Pancreas (tissue), 10 donors: ENCODE measurements around the gene ASGR1. TPM values are rescaled to one million over a fixed set of nuclear protein-coding genes. Genes with fewer than 3 reads are reported as not detected.

ENCODE experiments used
- ATAC-seq, 4 donors: fragments of 200-7000 bp; cut with Tn5 transposase; one replicate each; pipeline versions ENCODE4 v1.8.0 to v1.9.1; 2020; ENCODE audit warnings: mild to moderate bottlenecking in 4 of 4, moderate library complexity in 4 of 4
- DNase-seq, 6 donors: peaks; one replicate each; pipeline ENCODE4 v3.0.0-alpha.2; 2020
- FAIRE-seq: peaks from 2 replicates; lab custom pipeline; 2012; peaks lifted over from hg19 to GRCh38; lab: Jason Lieb, UNC
- H3K27ac ChIP-seq, 4 donors: fragments of 200-600 bp; sonication (generic); 1 replicate in 3 of 4; 2 replicates in 1 of 4; pipeline versions ENCODE4 v1.5.0 to v1.8.0; 2020
- H3K27me3 ChIP-seq, 4 donors: fragments of 200-600 bp; one replicate each; pipeline ENCODE4 v1.8.0; 2021
- H3K36me3 ChIP-seq, 3 donors: fragments of 200-600 bp; sonication (generic) in 1 of 3; one replicate each; pipeline versions ENCODE4 v1.5.0 to v1.8.0; 2020 to 2021
- H3K4me1 ChIP-seq, 3 donors: fragments of 200-600 bp; one replicate each; pipeline ENCODE4 v1.8.0; 2021
- H3K4me3 ChIP-seq, 4 donors: fragments of 200-600 bp; sonication (generic) in 2 of 4; one replicate each; pipeline versions ENCODE4 v1.5.0 to v1.8.0; 2020 to 2021
- H3K9me3 ChIP-seq, 4 donors: fragments of 200-600 bp; one replicate each; pipeline ENCODE4 v1.8.0; 2021
- CTCF ChIP-seq, 4 donors: fragments of 200-600 bp; sonication (generic) in 3 of 4; IDR thresholded peaks; one replicate each; pipeline versions ENCODE4 v1.5.0 to v1.8.0; 2021; ENCODE audit warnings: antibody characterized with exemption in 4 of 4
- WGBS, 2 donors: extraction: QIAGEN DNeasy Blood & Tissue Kit; methylation state at CpG; one replicate each; pipeline ENCODE4 v1.1.7; 2013; 5-methylcytosine and 5-hydroxymethylcytosine counted together
- intact Hi-C, 3 donors: fragments of 100-400 bp; cut with DNase I; formaldehyde crosslinking; loops; one replicate each; pipeline versions ENCODE4 v1.11.1 to v1.14.2; 2022
- polyA plus RNA-seq, 2 donors: library from polyadenylated mRNA; stranded (reverse); fragments of 200-250 nt; gene quantifications; one replicate each; pipeline ENCODE4 v1.2.3, GENCODE V29; 2013
- total RNA-seq, 6 donors: library from RNA; stranded (reverse); fragmentation: NEBNext Ultra II Directional in 4 of 6; extraction: Animal tissue kit (Norgen Biotek cat#: 25700) in 4 of 6; gene quantifications; one replicate each; pipeline versions ENCODE4 v1.2.1 to v1.2.4, GENCODE V29; 2021 to 2023
- donor health status: healthy with polysubstance abuse.
- donor health status: DM: no; HTN: no; CAD: no; lungs with moderate emphysema.
- donor health status: DM: no; HTN: no; CAD: no.
- donor health status: control.
- donor health status: control.
- donor health status: Bipolar disorder and iron deficiency.
- donor health status: DM: yes; HTN: yes; CAD: no.
- donor health status: DM: no; HTN: no; CAD: no.
- donor health status: DM: no; HTN: no; CAD: no.
- donor health status: DM: yes; HTN: yes; CAD: no.

The ASGR1 gene
- total and polyA plus RNA-seq, 8 donors = 0.28 to 2.6 (median 0.64) TPM; not detected in 1

GRCh38 chr17:7177191-7177953 is 1.8 kb downstream of the ASGR1 start:
- TF ChIP-seq CTCF (IDR thresholded peaks at IDR 0.05) = peak; percentile 65 to 76 (median 67)
- ATAC-seq = peak; percentile 84 to 94 (median 90)
- Histone ChIP-seq H3K36me3 (no peaks in the 10 kb centered on the region), H3K4me3 (peak overlapping the region in 2 of 4 donors; percentile 30 to 35), H3K27me3 (no peaks in the 10 kb centered on the region), H3K27ac (no peak overlapping the region), H3K4me1 (peaks cover 0 to 5% (median 0%) of the 10 kb centered on the region in 3 donors), H3K9me3 (no peaks in the 10 kb centered on the region)
- WGBS, 2 donors = 3% methylated on average over 30 to 31 of the region's 31 CpGs
- intact Hi-C loops = loop anchor here in 1 of 3 donors (10.0 kb wide), 1 partner anchor 123 kb away; no protein-coding TSS in a partner anchor
- peak in 5 of 6 donors; percentile 56 to 80 (median 64) for DNase-seq
- FAIRE-seq = no peak

DNA sequence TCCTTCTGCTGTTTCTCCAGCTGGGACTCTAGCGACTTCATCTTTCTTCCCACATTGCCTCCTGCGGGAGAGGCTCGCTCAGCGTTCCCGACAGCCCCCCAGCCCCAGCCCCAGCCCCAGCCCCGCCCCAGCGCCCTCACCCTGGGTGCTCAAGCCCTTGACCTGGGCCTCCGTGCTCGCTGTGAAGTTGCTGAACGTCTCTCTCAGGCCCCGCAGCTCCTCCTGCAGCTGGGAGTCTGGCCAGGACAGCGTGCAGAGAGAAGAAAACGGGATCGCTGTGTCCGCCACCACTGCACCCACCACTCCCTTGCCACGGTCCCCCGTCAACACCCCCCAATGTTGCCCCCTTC is 2.4 kb downstream of the ASGR1 start:
- FAIRE-seq (no peak), ATAC-seq (peak in 2 of 4 donors; percentile 6 to 11), DNase-seq (no peak)
- H3K9me3 ChIP-seq = no peaks in the 10 kb centered on the region
- 8 to 10% methylated on average over 16 to 17 of the region's 17 CpGs for WGBS, 2 donors
- intact Hi-C loops = loop anchor here in 1 of 3 donors (10.0 kb wide), 1 partner anchor 122 kb away; no protein-coding TSS in a partner anchor
- no peak overlapping the region for H3K27ac ChIP-seq
- H3K27me3 ChIP-seq = no peaks in the 10 kb centered on the region
- TF ChIP-seq CTCF (IDR thresholded peaks at IDR 0.05) = no peak
- no peak overlapping the region for H3K4me3 ChIP-seq
- peaks cover 0 to 5% (median 0%) of the 10 kb centered on the region in 3 donors for H3K4me1 ChIP-seq
- H3K36me3 ChIP-seq = no peaks in the 10 kb centered on the region

DNA sequence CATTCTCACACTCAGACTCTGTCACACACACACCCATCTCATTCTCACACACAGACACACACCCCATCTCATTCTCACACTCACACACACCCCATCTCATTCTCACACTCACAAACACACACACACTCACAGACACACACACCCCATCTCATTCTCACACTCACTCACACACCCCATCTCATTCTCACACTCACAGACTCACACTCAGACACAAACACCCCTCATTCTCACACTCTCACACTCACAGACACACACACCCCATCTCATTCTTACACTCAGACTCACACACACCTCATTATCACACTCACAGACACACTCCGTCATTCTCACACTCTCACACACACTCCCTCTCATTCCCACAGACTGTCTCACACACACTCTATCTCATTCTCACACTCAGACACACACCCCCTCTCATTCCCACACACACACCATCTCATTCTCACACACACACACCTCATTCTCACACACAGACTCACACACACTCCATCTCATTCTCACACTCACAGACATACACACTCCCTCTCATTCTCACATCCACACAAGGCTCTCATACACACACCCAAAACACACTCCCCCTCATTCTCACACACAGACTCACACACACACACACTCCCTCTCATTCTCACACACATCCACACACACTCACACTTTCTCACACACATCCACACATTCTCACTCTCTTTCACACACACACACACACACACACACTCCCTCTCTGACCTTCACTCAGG is 2.9 kb downstream of the ASGR1 start:
- no peak for FAIRE-seq

DNA sequence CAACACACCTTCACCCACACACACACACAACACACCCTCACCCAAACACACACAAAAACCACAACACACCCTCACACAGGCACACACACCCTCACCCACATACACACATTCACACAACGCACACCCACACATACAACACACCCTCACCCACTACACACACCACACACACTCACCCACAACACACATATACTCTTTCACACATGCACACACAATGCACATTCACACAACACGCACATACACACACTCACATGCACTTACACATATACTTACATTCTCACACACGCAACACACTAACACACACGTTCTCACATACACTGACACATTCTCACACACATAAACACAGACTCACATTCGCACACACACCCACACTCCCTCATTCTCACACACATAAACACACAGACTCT is 3.8 kb downstream of the ASGR1 start:
- FAIRE-seq = no peak
- DNase-seq = no peak
- Histone ChIP-seq H3K4me1 (peaks cover 0 to 5% (median 0%) of the 10 kb centered on the region in 3 donors), H3K9me3 (no peaks in the 10 kb centered on the region), H3K4me3 (no peak overlapping the region), H3K36me3 (no peaks in the 10 kb centered on the region), H3K27me3 (peaks cover 0 to 1% (median 0%) of the 10 kb centered on the region in 4 donors), H3K27ac (no peak overlapping the region)
- intact Hi-C loops = loop anchor here in 1 of 3 donors (10.0 kb wide), 1 partner anchor 121 kb away; no protein-coding TSS in a partner anchor
- WGBS, 2 donors = 67 to 84% methylated on average over 5 of the region's 5 CpGs
- no peak for TF ChIP-seq CTCF (IDR thresholded peaks at IDR 0.05)
- no peak for ATAC-seq

More for the DNA sequence above, 2.9 kb downstream of the ASGR1 start:
- intact Hi-C loops = loop anchor here in 1 of 3 donors (10.0 kb wide), 1 partner anchor 121 kb away; no protein-coding TSS in a partner anchor
- no peaks in the 10 kb centered on the region for H3K9me3 ChIP-seq
- DNase-seq (no peak), ATAC-seq (no peak)
- peaks cover 0 to 5% (median 0%) of the 10 kb centered on the region in 3 donors for H3K4me1 ChIP-seq
- H3K36me3 ChIP-seq = no peaks in the 10 kb centered on the region
- 62 to 74% methylated on average over 1 of the region's 1 CpG for WGBS, 2 donors
- no peak for TF ChIP-seq CTCF (IDR thresholded peaks at IDR 0.05)
- H3K4me3 ChIP-seq = no peak overlapping the region
- H3K27me3 ChIP-seq = no peaks in the 10 kb centered on the region
- no peak overlapping the region for H3K27ac ChIP-seq
